ENCODE measurements around the gene ICAM2. TPM values are rescaled to one million over a fixed set of nuclear protein-coding genes. Genes with fewer than 3 reads are reported as not detected.

Gene ICAM2
- total RNA-seq, 3 donors from 2014 or later, result 6.9 to 14.2 (median 10.3) TPM

DNA sequence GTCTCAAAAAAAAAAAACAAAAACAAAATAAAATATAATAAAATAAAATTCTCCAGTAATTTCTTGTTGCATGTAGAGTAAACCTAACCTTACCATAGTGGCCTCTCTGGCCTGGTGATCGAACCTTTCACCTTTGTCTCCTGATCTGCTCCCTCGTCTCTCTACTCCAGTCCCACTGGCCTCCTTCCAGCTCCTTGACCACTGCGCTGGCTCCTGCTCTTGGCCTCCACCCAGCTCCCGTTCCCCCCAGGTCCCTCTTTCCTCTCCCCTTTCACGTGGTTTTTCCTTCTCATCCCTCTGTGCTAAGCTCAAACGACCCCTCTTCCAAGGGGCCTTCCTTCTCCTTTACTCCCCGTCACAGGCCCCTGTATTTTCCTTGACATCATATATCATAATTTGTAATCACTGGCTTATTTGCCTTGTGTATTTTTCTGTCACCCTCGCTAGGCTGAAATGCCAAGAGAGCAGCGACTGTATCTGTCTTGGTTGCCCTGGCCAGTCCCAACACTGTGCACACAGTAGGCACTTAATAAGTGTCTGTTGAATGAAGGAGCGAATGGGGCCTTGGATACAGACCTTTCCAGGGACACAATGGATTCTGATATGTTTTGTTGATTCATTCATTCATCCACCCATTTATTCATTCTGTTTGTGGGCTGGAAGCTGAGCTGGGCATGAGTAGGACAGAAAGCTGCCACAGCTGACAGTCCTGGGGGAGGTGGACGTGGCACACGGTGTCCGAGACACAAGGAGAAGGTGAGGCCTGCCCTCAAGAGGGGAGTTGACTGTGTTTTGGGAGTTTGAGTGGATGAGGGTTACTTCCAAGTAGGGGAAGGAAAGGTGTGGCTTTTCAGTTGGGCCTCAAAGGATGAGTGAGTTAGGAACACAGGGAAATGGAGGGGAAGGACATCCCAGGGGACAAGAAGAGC, 41.9 kb downstream of the ICAM2 start:
- DNase-seq (no peak), ATAC-seq (no peak)
- Histone ChIP-seq H3K9me3 (no peaks in the 10 kb centered on the region), H3K36me3 (ENCODE audit: low read depth) (no peaks in the 10 kb centered on the region), H3K4me3 (no peak overlapping the region), H3K4me1 (ENCODE audit: low read depth) (no peaks in the 10 kb centered on the region)
- intact Hi-C loops (cut with DNase I, micrococcal nuclease), result no loop called here
- TF ChIP-seq, protein P1, sequence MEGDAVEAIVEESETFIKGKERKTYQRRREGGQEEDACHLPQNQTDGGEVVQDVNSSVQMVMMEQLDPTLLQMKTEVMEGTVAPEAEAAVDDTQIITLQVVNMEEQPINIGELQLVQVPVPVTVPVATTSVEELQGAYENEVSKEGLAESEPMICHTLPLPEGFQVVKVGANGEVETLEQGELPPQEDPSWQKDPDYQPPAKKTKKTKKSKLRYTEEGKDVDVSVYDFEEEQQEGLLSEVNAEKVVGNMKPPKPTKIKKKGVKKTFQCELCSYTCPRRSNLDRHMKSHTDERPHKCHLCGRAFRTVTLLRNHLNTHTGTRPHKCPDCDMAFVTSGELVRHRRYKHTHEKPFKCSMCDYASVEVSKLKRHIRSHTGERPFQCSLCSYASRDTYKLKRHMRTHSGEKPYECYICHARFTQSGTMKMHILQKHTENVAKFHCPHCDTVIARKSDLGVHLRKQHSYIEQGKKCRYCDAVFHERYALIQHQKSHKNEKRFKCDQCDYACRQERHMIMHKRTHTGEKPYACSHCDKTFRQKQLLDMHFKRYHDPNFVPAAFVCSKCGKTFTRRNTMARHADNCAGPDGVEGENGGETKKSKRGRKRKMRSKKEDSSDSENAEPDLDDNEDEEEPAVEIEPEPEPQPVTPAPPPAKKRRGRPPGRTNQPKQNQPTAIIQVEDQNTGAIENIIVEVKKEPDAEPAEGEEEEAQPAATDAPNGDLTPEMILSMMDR (IDR thresholded peaks at IDR 0.05), result no peak

DNA sequence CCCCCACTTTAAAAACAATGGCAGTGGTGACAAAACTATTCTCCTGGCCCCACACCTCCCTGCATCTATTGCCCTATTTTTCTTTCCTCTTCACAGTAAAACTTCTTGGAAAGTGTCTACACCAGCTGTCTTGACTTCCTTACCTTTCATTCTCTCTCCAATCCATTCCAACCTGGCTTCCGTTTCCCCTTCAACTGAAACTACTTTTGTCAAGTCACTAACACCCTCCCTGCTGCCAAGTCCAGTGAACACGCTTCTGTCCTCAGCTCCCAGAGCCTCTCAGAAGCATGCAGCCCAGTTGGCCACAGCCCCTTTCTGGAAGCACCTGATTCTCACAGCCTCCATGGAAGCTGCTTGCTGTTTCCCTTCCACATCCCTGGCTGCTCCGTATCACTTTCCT, 43.7 kb downstream of the ICAM2 start:
- TF ChIP-seq, protein P1 (IDR thresholded peaks at IDR 0.05), result no peak
- intact Hi-C loops (cut with DNase I, micrococcal nuclease), result no loop called here
- DNase-seq, result no peak

DNA sequence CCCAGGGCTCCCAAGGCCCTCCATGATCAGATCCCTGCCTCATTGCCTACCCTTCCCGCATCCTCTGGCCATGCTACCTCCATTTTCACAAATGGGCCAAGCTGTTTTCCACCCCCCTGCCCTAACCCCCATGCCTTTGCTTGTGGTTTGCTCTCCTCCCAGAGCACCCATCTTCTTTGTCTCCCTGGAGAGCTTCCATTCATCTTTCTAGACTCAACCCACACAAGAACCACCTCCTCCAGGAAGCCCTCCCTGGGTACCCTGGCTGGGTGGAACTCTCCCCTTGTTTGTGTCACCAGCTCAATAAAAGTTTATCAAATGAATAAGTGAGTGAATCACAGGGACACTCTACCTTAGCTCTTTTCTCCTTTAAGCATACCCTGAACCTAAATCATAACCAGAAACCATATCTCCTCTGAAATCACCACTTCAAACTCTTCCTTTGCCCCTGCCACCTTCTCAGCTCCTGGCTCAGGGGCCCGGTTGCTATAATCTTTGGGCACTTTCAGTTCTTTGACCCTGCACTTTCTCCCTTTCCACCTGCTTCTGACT, 44.8 kb downstream of the ICAM2 start:
- no peak for ATAC-seq
- no peaks in the 10 kb centered on the region for H3K4me1 ChIP-seq (ENCODE audit: low read depth)
- no peaks in the 10 kb centered on the region for H3K9me3 ChIP-seq
- TF ChIP-seq, protein P1 (IDR thresholded peaks at IDR 0.05), result no peak
- H3K36me3 ChIP-seq (ENCODE audit: low read depth), result no peaks in the 10 kb centered on the region
- intact Hi-C loops (cut with DNase I, micrococcal nuclease), result no loop called here
- H3K4me3 ChIP-seq, result no peak overlapping the region
- no peak for DNase-seq

More for the DNA sequence above, 43.7 kb downstream of the ICAM2 start:
- Histone ChIP-seq H3K36me3 (ENCODE audit: low read depth) (no peaks in the 10 kb centered on the region), H3K4me3 (no peak overlapping the region), H3K4me1 (ENCODE audit: low read depth) (no peaks in the 10 kb centered on the region), H3K9me3 (no peaks in the 10 kb centered on the region)
- ATAC-seq, result no peak

DNA sequence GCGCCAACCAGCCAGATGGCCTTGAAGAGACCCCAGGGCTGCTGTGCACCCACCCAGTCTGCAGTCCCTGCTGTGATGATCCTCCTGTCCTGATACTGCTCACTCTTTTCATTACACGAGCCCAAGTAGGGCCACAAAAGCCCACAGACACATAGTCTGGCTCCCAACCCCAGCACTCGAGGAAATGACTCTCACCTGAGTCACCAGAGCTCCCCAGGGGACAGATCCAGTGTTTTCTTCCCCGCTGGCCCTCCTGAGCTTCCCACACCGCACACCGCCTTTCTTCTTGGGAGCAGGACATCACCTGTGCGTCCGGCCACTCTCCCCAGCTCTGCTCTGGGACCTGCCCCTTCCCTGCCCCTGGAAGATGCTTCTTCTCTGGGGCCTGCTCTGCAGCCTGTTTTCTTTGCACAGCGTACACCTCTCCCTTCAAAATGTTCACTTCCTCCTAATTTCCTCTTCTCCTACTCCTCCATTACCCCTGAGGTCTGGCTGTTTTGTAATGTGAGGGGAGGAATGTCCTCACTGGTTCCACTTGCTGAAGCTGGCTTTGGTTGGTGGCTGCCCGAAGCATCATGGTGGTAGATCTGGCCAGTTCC, 45.7 kb downstream of the ICAM2 start:
- H3K4me3 ChIP-seq, result no peak overlapping the region
- TF ChIP-seq, protein P1 (IDR thresholded peaks at IDR 0.05), result no peak
- intact Hi-C loops (cut with DNase I, micrococcal nuclease), result no loop called here
- no peaks in the 10 kb centered on the region for H3K4me1 ChIP-seq (ENCODE audit: low read depth)
- H3K9me3 ChIP-seq, result no peaks in the 10 kb centered on the region
- DNase-seq (no peak), ATAC-seq (no peak)
- H3K36me3 ChIP-seq (ENCODE audit: low read depth), result no peaks in the 10 kb centered on the region

DNA sequence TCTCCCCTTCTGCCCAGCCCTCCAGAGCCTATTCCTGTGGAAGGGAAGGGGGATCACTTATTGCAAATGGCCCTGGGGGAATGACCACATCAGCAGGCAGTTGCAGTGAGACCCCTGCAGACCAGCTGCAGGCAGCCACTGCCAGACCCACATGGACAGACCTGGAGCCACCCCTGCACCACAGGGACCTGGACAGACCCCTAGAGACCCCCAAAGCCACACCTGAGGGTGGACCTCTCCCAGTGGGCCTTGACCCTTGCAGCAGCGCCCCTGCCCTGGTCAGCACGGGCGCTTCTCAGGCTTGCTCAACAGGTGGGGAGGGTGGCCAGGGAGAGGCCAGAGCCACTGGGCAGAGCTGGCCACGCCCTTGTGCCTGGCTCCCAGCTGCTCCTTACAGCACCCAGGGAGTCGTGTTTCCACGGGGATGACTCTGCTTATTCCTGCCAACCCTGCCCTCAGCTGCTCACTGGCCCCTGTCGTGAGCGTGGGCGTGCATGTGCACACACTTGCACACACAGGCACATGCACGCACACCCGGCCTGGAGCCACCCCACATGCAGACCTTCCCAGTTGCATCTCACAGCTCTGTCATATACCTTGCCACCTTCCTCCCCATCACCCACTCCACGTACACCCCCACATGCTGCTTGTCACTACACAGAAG, 46.4 kb downstream of the ICAM2 start:
- H3K36me3 ChIP-seq (ENCODE audit: low read depth), result no peaks in the 10 kb centered on the region
- H3K9me3 ChIP-seq, result no peaks in the 10 kb centered on the region
- peak; percentile 83 for ATAC-seq
- peak in 2 of 3 donors; percentile 53 for DNase-seq
- H3K4me3 ChIP-seq, result no peak overlapping the region
- H3K4me1 ChIP-seq (ENCODE audit: low read depth), result no peaks in the 10 kb centered on the region
- TF ChIP-seq, protein P1 (IDR thresholded peaks at IDR 0.05), result no peak
- intact Hi-C loops (cut with DNase I, micrococcal nuclease), result no loop called here
